Astrocyte (in vitro differentiated cells and primary cell): ENCODE results near the gene CCR3.

Experiments
- EZH2 ChIP-seq: IDR thresholded peaks from 2 replicates; pipeline ENCODE4 v1.6.1; 2012; ENCODE audit warnings: mild to moderate bottlenecking, low read length, inconsistent platforms; ENCODE audit not compliant: insufficient read depth
- TF ChIP-seq, protein P1 (sequence below): IDR thresholded peaks from 2 replicates; pipeline ENCODE4 v1.5.1; 2011; ENCODE audit warnings: low read depth, mild to moderate bottlenecking, inconsistent platforms, low read length, moderate library complexity; ENCODE audit not compliant: insufficient read depth

- TF ChIP-seq, protein P1, sequence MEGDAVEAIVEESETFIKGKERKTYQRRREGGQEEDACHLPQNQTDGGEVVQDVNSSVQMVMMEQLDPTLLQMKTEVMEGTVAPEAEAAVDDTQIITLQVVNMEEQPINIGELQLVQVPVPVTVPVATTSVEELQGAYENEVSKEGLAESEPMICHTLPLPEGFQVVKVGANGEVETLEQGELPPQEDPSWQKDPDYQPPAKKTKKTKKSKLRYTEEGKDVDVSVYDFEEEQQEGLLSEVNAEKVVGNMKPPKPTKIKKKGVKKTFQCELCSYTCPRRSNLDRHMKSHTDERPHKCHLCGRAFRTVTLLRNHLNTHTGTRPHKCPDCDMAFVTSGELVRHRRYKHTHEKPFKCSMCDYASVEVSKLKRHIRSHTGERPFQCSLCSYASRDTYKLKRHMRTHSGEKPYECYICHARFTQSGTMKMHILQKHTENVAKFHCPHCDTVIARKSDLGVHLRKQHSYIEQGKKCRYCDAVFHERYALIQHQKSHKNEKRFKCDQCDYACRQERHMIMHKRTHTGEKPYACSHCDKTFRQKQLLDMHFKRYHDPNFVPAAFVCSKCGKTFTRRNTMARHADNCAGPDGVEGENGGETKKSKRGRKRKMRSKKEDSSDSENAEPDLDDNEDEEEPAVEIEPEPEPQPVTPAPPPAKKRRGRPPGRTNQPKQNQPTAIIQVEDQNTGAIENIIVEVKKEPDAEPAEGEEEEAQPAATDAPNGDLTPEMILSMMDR = no peak
- no peak for TF ChIP-seq EZH2
Observed at GRCh38 chr3:46252980-46253379, 10.7 kb downstream of the CCR3 start.
